Measurements from ENCODE around the gene ERCC6.

DNA sequence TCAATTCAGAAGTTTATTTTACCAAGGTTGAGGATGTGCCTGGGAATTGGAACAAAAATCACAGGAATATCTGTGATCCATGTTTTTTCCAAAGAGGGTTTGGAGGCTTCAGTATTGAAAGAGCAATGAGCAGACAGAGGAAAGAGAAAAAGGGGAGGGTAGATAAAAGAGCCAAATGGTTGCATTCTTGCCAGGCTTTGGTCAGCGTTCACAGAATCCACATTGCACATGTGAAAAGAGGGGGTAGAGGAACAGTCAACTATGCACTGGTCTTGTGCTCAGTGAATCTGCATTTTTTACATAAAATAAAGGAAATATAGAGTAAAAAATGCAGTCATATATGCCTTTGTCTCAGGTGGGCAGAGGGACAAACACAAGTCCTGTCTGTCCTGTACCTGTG lies 20.6 kb upstream of the ERCC6 start:
- TF ChIP-seq, protein P1, sequence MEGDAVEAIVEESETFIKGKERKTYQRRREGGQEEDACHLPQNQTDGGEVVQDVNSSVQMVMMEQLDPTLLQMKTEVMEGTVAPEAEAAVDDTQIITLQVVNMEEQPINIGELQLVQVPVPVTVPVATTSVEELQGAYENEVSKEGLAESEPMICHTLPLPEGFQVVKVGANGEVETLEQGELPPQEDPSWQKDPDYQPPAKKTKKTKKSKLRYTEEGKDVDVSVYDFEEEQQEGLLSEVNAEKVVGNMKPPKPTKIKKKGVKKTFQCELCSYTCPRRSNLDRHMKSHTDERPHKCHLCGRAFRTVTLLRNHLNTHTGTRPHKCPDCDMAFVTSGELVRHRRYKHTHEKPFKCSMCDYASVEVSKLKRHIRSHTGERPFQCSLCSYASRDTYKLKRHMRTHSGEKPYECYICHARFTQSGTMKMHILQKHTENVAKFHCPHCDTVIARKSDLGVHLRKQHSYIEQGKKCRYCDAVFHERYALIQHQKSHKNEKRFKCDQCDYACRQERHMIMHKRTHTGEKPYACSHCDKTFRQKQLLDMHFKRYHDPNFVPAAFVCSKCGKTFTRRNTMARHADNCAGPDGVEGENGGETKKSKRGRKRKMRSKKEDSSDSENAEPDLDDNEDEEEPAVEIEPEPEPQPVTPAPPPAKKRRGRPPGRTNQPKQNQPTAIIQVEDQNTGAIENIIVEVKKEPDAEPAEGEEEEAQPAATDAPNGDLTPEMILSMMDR (IDR thresholded peaks at IDR 0.05): no peak
- TF ChIP-seq POLR2A (IDR thresholded peaks at IDR 0.05): no peak

Measured in heart left ventricle (tissue), 13 donors.